Motor neuron (in vitro differentiated cells): ENCODE data around the gene ZNF431. TPM values are rescaled to one million over a fixed set of nuclear protein-coding genes. Genes with fewer than 3 reads are reported as not detected.

Source experiments
- total RNA-seq, 8 experiments: library from RNA; unstranded; fragments of 300-600 nt; gene quantifications; 2 replicates each; pipeline versions ENCODE4 v1.2.3 to v1.2.4, GENCODE V29; 2022

ZNF431 gene
- total RNA-seq, 8 experiments from 2014 or later = 7.9 to 21.3 (median 13.7) TPM

Other genes starting within 250 kb of the ZNF431 start
- gene ZNF85, start 218.8 kb upstream of the ZNF431 start, total RNA-seq = 10 to 100 TPM in 4 of 8 experiments, 1 to 10 TPM in 4; 2.5 to 16.0 (median 11.5) TPM
- gene ZNF430, start 121.4 kb upstream of the ZNF431 start, total RNA-seq = 10 to 100 TPM in 2 of 8 experiments, 1 to 10 TPM in 6; 6.0 to 15.0 (median 9.1) TPM
- gene ZNF714, start 59.8 kb upstream of the ZNF431 start, total RNA-seq = 10 to 100 TPM in 6 of 8 experiments, 1 to 10 TPM in 2; 2.7 to 18.4 (median 14.3) TPM
- 10 to 100 TPM in 7 of 8 experiments, 1 to 10 TPM in 1; 6.1 to 24.6 (median 21.4) TPM for gene ZNF708, start 187.4 kb downstream of the ZNF431 start, total RNA-seq
- gene ZNF738, start 217.0 kb downstream of the ZNF431 start, total RNA-seq = 10 to 100 TPM in 6 of 8 experiments, 1 to 10 TPM in 2; 2.6 to 78.6 (median 38.9) TPM